Measurements from ENCODE around the gene UGT1A3.

Gene UGT1A3

DNA sequence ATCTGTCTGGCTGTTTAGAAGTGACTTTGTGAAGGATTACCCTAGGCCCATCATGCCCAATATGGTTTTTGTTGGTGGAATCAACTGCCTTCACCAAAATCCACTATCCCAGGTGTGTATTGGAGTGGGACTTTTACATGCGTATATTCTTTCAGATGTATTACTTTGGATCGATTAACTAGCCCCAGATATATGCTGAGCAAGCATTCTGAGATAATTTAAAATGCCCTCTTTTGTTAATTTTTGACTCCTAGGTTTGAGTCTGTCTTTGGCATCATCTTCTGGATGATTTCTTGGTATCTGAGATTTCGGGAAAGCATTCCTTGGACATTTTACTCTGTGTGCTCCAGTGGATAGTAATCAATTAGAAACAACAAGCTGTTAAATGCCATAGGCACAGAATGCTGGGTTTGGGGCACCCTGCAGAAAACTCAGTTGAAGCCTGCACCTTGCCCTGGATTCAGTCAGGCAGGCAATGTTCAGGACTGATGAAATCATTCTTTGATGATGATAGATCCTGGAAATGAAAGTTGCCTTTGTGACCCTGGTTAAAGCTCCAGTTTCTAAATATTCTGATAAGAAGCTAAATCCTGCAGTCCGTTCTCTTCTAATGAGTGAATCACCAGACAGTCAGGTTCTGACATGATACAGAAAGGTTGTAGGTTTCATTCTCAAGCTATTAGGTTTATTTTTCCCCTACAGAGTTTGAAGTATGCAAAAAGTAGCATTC is 32.4 kb downstream of the UGT1A3 start:
- no peak for DNase-seq

DNA sequence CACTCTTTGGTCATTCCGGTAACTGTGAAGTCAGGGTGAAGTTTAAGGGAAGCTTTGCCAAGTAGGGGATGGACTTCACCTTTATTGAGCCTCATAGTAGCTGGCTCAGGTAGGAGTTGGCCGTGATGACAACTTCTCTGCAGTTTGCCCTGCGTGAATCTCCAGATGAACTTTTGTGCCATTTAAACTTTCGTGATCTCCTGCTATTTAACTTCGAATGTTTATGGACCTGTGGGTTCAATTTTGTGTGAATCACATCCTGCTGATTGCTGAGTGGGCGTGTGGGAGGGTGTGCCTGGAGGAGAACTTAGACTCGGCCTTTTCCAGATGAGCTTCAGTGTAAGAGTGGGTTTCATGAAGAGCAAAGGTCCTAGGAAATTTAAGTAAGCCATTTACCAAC is 35.4 kb downstream of the UGT1A3 start:
- no peak for DNase-seq

DNA sequence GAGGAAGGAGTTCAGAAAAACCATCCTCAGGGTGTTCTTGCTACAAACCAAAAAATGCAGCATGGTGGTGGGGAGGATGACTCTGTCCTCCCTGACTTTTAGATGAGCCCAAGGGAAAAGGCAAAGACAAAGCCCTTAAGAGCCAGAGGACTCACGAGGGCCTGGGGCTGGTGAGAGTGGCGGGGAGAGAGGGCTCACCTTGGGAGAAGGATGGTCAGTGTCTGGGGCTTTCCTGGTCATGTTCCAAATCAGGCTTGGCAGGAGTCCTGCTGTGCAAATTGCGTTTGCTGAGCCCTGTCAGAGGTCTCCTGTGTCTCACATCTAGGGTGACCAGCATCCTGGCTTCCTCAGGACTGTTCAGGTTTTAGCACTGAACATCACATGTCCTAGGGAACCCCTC is 35.9 kb downstream of the UGT1A3 start:
- DNase-seq, result no peak

DNA sequence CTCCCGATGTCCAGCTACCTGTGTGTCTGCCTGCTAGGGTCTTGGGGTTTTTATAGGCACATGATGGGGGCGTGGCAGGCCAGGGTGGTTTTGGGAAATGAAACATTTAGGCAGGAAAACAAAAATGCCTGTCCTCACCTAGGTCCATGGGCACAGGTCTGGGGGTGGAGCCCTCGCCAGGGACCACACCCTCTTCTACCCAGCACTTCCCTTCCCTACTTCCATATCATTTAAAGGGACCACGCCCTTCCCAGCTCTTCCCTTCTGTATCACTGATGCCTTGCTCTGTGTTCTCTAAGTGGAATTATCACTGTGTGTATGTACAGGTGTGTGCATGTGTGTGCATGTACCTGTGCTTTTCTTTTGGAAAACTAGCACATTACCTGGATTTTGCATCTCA is 37.6 kb downstream of the UGT1A3 start:
- no peak for DNase-seq

DNA sequence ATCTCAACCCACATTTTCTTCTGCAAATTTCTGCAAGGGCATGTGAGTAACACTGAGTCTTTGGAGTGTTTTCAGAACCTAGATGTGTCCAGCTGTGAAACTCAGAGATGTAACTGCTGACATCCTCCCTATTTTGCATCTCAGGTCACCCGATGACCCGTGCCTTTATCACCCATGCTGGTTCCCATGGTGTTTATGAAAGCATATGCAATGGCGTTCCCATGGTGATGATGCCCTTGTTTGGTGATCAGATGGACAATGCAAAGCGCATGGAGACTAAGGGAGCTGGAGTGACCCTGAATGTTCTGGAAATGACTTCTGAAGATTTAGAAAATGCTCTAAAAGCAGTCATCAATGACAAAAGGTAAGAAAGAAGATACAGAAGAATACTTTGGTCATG is 39.2 kb downstream of the UGT1A3 start:
- DNase-seq, result no peak

DNA sequence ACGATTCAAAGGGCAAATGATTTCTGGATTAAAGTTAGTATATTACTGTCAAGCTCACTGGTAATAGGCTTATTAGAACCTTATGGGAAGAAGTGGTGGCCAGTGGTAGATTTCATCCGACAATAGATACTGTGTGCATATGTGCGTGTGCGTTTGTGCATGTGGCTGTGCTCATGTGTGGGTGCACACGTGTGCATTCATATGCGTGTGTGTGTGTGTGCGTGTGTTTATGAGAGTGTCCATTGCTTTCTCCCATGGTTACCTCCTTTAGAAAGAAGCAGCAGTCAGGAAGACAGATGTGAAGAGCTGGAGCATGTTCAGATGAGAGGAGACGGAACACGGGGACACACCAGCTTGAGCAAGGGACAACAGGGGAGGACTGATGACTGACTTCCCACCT is 40.4 kb downstream of the UGT1A3 start:
- DNase-seq, result no peak

DNA sequence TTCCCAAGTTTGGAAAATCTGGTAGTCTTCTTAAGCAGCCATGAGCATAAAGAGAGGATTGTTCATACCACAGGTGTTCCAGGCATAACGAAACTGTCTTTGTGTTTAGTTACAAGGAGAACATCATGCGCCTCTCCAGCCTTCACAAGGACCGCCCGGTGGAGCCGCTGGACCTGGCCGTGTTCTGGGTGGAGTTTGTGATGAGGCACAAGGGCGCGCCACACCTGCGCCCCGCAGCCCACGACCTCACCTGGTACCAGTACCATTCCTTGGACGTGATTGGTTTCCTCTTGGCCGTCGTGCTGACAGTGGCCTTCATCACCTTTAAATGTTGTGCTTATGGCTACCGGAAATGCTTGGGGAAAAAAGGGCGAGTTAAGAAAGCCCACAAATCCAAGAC is 43.3 kb downstream of the UGT1A3 start:
- DNase-seq, result no peak

DNA sequence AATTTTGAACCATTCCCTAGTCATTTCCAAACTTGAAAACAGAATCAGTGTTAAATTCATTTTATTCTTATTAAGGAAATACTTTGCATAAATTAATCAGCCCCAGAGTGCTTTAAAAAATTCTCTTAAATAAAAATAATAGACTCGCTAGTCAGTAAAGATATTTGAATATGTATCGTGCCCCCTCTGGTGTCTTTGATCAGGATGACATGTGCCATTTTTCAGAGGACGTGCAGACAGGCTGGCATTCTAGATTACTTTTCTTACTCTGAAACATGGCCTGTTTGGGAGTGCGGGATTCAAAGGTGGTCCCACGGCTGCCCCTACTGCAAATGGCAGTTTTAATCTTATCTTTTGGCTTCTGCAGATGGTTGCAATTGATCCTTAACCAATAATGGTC is 43.7 kb downstream of the UGT1A3 start:
- no peak for DNase-seq

DNA sequence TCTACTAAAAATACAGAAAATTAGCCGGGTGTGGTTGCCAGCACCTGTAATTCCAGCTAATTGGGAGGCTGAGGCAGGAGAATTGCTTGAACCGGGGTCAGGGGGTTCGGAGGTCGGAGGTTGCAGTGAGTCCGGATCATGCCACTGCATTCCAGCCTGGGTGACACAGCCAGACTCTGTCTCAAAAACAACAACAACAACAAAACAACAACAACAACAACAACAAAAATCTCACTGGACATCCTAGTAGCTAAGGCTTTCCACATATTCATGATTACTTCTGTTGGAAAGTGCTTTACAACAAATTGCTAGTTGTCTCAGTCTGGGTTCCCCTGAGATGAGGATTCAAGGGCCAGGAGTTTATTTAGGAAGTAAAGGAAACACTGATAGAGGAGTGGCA is 45.0 kb downstream of the UGT1A3 start:
- no peak for DNase-seq

DNA sequence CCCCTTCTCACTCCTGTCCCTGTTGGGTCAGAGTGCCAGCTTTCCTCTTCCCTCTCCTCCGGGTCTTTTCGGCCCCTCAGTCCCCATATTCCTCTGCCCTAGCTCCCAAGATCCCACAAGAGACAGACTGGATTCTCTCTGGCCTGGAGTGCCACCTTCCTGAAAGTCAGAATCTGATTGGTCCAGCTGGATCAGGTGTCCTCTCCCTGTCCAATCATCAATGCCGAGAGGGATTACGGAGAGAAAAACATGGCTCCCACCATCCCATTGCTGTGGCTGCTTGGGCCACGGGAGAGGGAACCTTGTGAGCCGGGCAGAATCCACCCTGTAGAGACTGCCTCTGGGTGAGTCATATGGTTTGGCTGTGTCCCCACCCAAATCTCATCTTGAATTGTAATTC is 46.6 kb downstream of the UGT1A3 start:
- no peak for DNase-seq

DNA sequence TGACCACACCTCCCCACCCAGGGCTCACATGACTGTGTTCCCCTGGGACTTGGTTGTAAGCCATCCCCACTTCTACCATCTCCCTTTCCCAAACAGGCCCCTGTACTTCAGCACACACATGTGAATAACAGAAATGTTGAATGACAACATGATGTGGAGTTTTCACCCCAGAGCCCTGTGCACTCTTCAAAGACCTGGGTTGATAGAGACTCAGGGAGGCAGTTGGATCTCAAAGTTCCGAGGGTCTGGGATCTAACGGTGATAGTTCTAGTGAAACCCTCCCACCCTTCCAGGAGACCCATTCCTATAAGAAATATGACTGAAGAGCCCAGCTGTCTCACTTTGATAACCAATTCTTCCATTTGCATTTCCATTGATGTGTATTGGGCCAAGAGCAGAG is 49.2 kb downstream of the UGT1A3 start, which contains the start of gene MROH2A:
MROH2A (plus strand) TSS at position 301 of the 400 bp plus-strand sequence. CDS start 1,029 bp downstream, outside the sequence.
- no peak for DNase-seq

DNA sequence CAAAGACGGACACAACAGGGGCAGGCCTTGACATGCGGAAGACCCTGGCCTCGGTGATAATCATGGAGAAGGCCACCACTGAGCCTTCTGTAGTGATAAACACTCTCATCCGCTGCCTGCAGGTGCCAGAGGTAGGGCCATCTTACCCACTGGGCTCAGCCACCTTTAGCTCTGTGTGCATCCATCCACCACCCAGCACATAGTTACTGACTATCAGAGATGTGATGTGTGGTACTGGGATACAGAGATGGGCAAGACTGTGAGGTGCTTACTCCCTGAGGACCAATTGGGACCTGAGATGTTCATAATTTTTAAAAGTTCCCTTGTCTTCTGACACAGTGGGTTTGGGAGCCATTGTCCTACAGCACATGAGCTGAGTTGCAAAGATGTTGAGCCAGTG is 50.9 kb downstream of the UGT1A3 start:
- no peak for DNase-seq

DNA sequence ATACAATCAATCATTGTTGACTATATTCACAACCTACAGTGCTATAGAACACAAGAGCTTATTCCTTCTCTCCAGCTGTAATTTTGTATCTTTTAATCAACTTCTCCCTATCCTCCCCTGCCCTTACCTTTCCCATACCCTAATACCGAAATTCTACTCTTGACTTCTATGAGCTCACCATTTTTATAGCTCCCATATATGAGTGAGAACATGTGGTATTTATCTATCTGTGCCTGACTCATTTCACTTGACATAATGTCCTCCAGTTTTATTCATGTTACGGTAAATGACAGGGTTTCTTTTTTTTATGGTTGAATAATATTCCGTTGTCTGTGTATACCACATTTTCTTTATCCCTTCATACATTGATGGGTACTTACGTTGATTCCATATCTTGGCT is 51.9 kb downstream of the UGT1A3 start:
- DNase-seq, result no peak

DNA sequence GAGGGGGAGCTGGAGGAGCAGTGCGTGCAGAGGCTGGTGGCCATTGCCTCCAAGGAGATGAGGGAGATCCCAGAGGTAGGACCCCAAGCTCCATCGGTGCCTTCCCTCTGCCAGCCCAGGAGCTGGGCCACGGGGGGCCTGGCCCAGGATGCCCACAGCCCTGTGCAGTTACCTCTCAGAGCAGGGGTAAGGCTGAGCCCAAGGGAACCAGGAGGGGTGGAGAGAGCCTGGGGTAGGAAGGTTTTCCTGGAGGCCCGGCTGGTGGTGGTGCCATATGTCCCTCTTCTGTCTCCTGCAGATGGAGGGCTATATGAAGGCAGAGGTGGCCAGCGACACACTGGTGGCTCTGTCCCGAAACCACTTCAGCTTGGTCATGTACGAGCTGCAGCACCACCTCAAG is 60.7 kb downstream of the UGT1A3 start:
- DNase-seq, result no peak

DNA sequence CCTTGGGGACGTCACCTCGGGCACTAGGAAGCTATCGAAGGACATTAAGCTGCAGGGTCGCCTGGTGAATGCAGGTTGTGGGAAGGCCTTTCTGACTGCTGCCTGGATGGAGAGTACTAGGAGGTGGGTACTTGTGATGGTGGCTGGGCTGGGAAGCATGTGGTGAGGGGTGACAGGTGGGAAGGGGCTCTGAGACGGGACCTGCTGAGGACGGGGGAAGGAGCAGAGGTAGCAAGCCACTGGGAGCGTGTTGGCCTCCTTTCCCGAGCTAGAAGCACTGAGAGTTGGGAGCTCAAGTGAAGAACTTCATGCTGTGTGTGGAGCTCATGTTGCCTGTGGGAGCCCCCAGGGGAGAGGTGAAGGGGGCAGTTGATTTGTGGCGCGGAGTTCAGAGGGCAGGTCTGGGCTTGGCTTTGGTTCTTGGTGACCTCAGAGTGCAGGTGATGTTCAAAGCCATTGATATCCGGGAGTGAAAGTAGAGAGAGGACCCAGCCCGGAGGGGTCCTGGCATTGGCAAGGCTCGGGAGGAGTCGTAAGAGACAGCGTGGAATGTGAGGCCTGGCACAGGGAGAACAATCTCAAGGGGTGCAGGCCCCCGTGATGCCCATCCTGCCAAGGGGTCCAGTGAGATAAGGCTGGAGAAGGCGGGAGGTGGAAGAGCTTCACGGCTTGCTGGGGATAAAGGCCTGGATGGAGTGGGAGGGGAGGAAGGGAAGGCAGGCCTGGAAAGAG is 62.5 kb downstream of the UGT1A3 start:
- DNase-seq, result no peak

DNA sequence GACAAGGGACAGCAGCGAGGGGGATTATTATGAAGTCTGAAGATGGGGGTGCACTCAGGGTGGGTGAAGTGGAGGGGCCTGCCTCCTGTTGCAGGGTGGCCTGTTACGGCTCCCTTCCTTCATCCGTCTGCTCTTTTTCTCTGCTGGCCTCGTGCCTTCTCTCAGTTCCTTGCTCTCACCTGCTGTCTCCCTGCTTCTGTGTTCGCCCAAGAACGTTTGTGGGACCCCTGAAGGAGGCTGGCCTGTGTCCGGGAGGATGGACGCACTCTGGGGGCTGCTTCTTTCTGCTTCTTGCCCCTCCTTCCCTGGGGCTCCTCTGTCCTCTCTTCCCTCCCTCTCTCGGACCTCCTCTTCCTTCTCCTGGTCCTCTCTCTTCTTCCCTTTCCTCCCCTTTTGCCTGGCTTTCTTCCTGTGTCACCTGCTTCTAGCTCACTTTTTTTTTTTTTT is 63.1 kb downstream of the UGT1A3 start:
- DNase-seq, result no peak

DNA sequence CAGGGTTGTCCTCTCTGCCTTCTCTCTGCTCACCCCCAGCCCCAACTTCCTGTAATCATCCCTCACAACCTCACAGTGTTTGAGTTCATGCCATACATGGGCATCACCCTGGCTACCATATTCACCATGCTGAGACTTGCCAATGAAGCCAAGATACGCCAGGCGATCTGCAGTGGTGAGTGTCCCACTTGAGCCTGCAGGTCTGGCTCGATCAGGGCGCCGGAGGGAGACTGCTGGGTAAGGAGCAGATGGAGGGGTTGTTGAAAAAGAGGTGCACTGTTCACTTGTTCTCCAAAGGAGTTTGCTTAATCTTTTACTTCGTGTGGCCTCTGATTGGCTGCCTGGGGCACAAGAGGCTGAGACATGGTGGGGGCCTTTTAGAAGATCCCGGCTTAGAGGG is 63.9 kb downstream of the UGT1A3 start:
- DNase-seq, result no peak

DNA sequence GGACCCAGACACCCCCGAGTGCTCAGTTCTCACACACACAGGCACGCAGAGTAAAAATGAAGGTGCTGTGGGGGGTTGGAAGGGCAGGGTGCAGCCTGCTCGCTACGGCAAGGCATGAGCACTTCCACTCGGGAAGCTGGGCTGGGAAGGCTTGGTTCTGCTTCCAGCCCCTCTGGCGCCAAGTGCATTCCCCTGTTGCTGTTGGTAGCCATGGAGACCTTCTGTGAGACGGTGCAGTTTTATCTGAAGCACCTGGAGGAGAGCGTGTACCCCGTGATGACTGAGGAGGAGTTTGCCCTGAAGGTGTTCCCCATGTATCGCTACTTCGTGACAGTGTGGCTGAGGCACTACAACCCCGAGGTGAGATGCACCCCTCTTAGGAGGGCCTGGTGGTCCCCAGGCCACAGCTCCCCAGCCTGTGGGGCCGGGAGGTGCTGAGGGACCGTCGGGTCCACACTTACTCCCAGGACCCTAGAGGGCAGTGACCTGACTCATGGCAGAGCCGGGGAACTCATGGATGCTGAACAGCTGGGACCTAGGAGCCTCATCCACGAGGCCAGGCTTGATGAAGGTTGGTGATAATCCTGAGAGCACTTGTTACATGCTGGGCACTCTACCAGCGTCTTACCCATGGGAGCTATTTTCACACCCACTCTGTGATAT is 64.8 kb downstream of the UGT1A3 start:
- DNase-seq, result no peak

DNA sequence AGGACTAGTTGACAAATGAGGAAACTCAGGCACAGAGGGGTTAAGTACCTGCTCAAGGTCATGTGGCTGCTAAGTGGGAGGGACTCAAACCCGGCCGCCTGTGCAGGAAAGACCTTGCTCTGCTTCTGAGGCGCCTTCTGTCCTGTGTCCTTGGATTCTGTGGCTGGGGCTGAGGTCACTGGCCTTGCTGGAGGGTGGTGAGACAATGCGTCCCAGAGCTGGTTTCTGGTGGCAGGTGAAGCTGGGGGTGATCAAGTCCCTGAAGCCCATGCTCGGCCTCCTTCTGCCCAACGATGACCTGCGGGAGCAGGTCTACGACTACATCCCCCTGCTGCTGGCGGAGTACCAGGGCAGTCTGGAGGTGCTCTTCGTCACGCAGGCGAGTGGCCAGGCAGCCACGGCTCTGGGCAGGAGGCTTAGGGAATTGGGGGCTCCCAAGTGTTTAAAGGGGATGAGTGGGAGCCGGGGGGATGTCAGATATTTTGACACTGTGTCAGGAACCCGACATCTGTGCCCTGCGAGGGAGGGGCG is 65.4 kb downstream of the UGT1A3 start:
- no peak for DNase-seq

DNA sequence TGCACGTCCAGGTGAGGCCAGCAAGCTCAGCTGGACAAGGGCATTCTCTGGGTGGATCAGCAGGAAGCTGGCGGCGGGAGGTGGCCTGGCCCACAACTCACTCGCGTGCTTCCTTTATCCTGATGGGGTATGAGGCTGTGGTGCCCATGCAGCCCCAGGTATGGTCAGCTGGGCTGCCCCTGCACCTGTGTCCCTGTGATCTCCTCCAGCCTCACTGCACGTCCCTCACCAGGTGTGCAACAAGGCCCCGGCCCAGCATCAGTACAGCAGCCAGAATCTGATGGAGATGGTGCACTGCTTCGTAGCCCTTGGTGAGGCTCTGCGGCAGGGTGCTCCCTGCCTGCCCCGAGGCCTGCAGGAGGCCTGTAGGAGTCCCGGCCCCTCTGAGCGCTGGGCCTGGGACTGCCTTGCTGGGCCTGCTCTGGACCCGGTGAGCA is 66.9 kb downstream of the UGT1A3 start:
- DNase-seq, result no peak

DNA sequence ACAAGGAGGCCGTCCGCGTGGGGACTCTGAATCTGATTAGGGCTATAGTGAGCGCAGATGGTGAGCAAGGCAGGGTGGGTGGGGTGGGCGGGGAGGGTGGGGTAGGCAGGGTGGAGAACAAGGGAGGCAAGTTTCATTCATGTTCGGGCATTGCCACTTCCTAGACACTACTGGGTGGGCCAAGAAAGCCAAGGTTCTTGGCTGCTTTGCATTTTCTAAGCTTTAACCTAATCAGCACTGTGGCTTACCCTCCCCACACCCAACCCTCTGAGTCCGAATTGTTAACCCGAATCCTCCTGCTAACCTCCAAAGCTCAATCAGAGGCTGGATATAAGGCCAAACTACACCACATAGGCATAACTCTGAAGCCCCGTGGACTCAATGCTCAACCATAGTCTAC is 67.4 kb downstream of the UGT1A3 start:
- no peak for DNase-seq

DNA sequence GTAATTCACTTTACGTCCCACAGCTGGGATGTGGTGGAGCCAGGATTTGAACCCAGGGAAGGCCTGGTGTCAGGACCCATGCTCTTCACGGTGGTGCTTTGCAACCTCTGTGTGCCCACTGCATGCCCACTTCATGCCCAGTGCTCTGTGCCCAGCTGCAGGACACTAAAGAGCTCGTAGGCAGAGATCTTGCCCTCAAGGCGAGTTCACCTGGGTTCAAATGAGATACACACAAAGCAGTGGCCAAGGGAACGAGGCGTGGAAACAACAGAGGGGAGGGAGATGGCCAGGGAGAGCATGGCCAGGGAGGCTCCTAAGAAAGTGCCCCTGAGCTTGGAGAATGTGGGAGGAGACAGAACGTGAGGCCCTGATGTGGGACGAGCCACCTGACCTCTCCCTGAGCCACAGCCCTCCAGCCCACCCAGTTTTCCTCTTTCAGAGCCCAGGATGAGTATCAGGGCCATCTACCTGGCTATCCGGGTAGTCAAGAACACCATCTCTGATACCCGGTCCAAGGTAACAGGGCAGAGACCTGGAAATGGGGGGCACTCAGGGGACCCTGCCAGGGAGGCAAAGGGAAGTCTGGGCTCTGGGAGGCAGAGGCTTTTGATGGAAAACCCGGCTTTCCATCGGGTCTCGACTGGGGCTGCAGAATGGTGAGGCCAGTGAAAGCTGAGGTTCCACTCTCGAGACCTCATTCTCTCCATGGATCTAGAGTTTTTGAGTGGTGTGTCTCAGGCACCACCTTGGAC is 69.7 kb downstream of the UGT1A3 start:
- DNase-seq, result no peak

DNA sequence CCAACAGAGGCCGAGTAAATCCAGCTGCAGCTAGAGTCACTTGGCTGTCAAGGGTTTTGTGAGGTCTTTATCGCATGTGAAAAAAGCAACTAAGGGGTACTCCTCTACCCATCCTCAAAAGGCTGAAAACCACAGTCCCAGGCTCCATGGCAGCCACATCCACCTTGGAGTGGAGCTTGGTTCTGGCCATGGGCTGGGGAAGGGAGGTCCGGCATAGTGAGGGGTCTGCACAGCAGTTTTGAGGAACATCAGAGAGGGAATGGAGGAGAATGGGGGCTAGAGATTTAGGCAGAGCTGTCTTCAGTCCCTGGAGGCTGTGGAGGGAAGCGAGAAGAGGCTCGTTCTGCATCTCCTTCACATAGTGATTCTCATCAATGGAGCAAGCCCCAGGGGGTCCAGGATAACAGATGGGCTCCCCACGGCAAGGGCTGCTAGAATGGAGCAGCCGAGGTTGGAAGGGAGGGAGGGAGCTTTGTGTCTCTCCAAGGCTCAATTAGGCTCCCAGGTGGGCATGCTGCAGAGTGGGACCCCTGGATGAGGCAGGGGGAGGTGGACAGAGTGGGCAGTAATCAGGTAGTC is 70.3 kb downstream of the UGT1A3 start:
- DNase-seq, result peak; percentile 10
